HCT116 (cell line): ENCODE measurements around the gene NR2F1-AS1.

Experiments used
- CEBPB ChIP-seq: IDR thresholded peaks from 2 replicates; pipeline ENCODE4 v1.6.1; 2012; ENCODE audit warnings: low read depth
- EGR1 ChIP-seq: IDR thresholded peaks from 2 replicates; pipeline ENCODE4 v1.6.1; 2012; ENCODE audit warnings: low read depth
- ELF1 ChIP-seq: IDR thresholded peaks from 2 replicates; pipeline ENCODE4 v1.6.1; 2012; ENCODE audit warnings: low read depth, borderline replicate concordance
- JUND ChIP-seq: IDR thresholded peaks from 2 replicates; pipeline ENCODE4 v1.6.1; 2012
- POLR2A ChIP-seq: IDR thresholded peaks from 2 replicates; pipeline ENCODE4 v1.7.0; 2011; ENCODE audit warnings: borderline replicate concordance; ENCODE audit not compliant: insufficient read depth, insufficient read length; ENCODE audit errors: extremely low read depth
- POLR2AphosphoS5 ChIP-seq: IDR thresholded peaks from 2 replicates; pipeline ENCODE4 v1.6.1; 2011; ENCODE audit warnings: mild to moderate bottlenecking, low read depth, low read length, moderate library complexity
- RAD21 ChIP-seq: IDR thresholded peaks from 2 replicates; pipeline ENCODE4 v1.6.1; 2012; ENCODE audit warnings: low read depth, mild to moderate bottlenecking
- SIN3A ChIP-seq: IDR thresholded peaks from 2 replicates; pipeline ENCODE4 v1.6.1; 2012; ENCODE audit warnings: low read depth
- SRF ChIP-seq: IDR thresholded peaks from 2 replicates; pipeline ENCODE4 v1.6.1; 2012; ENCODE audit warnings: low read depth
- YY1 ChIP-seq: IDR thresholded peaks from 2 replicates; pipeline ENCODE4 v1.6.1; 2011; ENCODE audit warnings: low read length, low read depth, moderate library complexity, mild to moderate bottlenecking; ENCODE audit not compliant: insufficient replicate concordance; ENCODE audit errors: extremely low read depth
- ZNF274 ChIP-seq: fragments of 200-500 bp; sonication (Bioruptor generic); IDR thresholded peaks from 2 replicates; pipeline ENCODE4 v1.6.1; 2014; ENCODE audit warnings: mild to moderate bottlenecking, low read depth, low read length, inconsistent platforms
- TF ChIP-seq, protein P1 (sequence below), 3 experiments: fragments of 200-600 bp in 1 of 3; sonication (generic) in 1 of 3; IDR thresholded peaks in 2 of 3; conservative IDR thresholded peaks in 1 of 3; 2 replicates each; pipeline ENCODE4 v1.5.1; 2012 to 2017; ENCODE audit warnings: low read depth in 2 of 3, low read length in 2 of 3, antibody characterized with exemption in 1 of 3, borderline replicate concordance in 1 of 3, control low read depth in 1 of 3, mild to moderate bottlenecking in 1 of 3, mixed read lengths in 1 of 3, mixed run types in 1 of 3, moderate library complexity in 1 of 3; ENCODE audit not compliant: insufficient read depth in 1 of 3
- TF ChIP-seq, protein P2 (sequence below): IDR thresholded peaks from 2 replicates; pipeline ENCODE4 v1.6.1; 2012; ENCODE audit warnings: low read depth
- TF ChIP-seq, protein P3 (sequence below): IDR thresholded peaks from 2 replicates; pipeline ENCODE4 v1.6.1; 2012

DNA sequence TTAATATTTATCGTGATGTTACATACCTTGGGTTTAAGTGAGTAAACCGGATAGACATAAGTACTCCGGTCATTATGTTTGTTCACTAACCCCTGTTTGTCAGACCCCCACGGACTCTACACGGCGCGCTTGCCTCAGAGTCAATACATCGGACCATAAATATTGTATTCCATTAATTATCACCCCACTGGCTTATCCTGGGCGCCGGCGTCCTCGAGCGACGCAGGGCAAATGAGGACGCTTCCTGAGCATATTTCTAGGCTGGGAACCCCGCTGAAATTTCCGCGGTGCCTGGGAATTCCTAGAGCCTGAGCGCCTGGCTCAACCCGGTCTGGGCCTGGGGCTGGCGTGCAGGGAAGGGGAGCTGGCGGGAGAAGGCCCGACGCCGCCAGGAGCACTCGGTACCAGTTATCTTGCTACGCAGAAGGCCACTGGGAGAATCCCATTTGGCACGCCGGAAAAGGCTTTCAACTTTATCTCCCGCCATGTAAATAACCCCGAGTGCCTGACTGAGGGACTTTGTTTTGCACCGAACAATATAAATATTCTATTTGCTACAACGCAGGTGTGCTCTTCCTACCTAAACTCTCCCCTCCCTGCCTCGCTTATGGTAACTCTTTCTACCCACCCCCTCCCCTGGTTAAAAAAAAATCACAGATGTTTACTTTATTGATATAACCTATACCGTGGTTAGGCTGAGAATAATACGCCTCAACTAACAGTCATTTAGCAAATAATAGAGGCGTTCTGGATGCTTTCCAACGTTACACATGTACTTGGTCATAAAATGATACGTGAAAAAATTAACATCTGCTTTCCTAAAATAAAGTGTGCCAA, 21.4 kb upstream of the NR2F1-AS1 start:
- TF ChIP-seq EGR1 (no peak), SRF (no peak), YY1 (no peak), RAD21 (no peak), ZNF274 (no peak), CEBPB (no peak), JUND (no peak), ELF1 (no peak), POLR2A (no peak), SIN3A (no peak), POLR2AphosphoS5 (no peak)
- TF ChIP-seq, protein P1, sequence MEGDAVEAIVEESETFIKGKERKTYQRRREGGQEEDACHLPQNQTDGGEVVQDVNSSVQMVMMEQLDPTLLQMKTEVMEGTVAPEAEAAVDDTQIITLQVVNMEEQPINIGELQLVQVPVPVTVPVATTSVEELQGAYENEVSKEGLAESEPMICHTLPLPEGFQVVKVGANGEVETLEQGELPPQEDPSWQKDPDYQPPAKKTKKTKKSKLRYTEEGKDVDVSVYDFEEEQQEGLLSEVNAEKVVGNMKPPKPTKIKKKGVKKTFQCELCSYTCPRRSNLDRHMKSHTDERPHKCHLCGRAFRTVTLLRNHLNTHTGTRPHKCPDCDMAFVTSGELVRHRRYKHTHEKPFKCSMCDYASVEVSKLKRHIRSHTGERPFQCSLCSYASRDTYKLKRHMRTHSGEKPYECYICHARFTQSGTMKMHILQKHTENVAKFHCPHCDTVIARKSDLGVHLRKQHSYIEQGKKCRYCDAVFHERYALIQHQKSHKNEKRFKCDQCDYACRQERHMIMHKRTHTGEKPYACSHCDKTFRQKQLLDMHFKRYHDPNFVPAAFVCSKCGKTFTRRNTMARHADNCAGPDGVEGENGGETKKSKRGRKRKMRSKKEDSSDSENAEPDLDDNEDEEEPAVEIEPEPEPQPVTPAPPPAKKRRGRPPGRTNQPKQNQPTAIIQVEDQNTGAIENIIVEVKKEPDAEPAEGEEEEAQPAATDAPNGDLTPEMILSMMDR (IDR thresholded peaks at IDR 0.05 in 2 of 3, conservative IDR thresholded peaks at IDR 0.05 in 1 of 3; ENCODE audit: borderline replicate concordance in 1 of 3, insufficient read depth in 1 of 3, low read depth in 2 of 3, low read length in 2 of 3) = no peak
- TF ChIP-seq, protein P2, sequence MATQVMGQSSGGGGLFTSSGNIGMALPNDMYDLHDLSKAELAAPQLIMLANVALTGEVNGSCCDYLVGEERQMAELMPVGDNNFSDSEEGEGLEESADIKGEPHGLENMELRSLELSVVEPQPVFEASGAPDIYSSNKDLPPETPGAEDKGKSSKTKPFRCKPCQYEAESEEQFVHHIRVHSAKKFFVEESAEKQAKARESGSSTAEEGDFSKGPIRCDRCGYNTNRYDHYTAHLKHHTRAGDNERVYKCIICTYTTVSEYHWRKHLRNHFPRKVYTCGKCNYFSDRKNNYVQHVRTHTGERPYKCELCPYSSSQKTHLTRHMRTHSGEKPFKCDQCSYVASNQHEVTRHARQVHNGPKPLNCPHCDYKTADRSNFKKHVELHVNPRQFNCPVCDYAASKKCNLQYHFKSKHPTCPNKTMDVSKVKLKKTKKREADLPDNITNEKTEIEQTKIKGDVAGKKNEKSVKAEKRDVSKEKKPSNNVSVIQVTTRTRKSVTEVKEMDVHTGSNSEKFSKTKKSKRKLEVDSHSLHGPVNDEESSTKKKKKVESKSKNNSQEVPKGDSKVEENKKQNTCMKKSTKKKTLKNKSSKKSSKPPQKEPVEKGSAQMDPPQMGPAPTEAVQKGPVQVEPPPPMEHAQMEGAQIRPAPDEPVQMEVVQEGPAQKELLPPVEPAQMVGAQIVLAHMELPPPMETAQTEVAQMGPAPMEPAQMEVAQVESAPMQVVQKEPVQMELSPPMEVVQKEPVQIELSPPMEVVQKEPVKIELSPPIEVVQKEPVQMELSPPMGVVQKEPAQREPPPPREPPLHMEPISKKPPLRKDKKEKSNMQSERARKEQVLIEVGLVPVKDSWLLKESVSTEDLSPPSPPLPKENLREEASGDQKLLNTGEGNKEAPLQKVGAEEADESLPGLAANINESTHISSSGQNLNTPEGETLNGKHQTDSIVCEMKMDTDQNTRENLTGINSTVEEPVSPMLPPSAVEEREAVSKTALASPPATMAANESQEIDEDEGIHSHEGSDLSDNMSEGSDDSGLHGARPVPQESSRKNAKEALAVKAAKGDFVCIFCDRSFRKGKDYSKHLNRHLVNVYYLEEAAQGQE = no peak
- TF ChIP-seq, protein P3, sequence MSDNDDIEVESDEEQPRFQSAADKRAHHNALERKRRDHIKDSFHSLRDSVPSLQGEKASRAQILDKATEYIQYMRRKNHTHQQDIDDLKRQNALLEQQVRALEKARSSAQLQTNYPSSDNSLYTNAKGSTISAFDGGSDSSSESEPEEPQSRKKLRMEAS = no peak
